A549 (cell line): ENCODE data around the gene ELOVL6.

Source experiments
- CBX8 ChIP-seq: fragments of 200-600 bp; sonication (generic); IDR thresholded peaks from 2 replicates; pipeline ENCODE4 v1.6.1; 2016
- CTCF ChIP-seq: fragments of >200 bp; sonication (Bioruptor Twin); formaldehyde crosslinking; IDR thresholded peaks from 3 replicates; pipeline ENCODE4 v1.5.1; 2016
- HDAC2 ChIP-seq: fragments of 200-600 bp; sonication (generic); IDR thresholded peaks from 2 replicates; pipeline ENCODE4 v1.6.1; 2016
- MYC ChIP-seq: IDR thresholded peaks from 2 replicates; pipeline ENCODE4 v1.6.1; 2012; ENCODE audit warnings: mild to moderate bottlenecking, inconsistent platforms, low read length, improper control_type of control experiment, borderline replicate concordance
- NFE2L2 ChIP-seq: fragments of 150-350 bp; conservative IDR thresholded peaks from 2 replicates; pipeline ENCODE4 v1.6.1; 2014; ENCODE audit warnings: low read length
- POLR2A ChIP-seq: IDR thresholded peaks from 2 replicates; pipeline ENCODE4 v1.6.1; 2012; ENCODE audit warnings: mild to moderate bottlenecking, low read length
- RCOR1 ChIP-seq: fragments of 150-350 bp; IDR thresholded peaks from 2 replicates; pipeline ENCODE4 v1.6.1; 2014; ENCODE audit warnings: antibody characterized with exemption, low read length, low read depth
- RFX5 ChIP-seq: fragments of 450-650 bp; IDR thresholded peaks from 2 replicates; pipeline ENCODE4 v1.7.1; 2014; ENCODE audit warnings: antibody characterized with exemption, mild to moderate bottlenecking, moderate library complexity
- RNF2 ChIP-seq: fragments of 200-600 bp; sonication (generic); IDR thresholded peaks from 2 replicates; pipeline ENCODE4 v1.6.1; 2016; ENCODE audit warnings: low read depth, mild to moderate bottlenecking, antibody characterized with exemption, moderate library complexity, borderline replicate concordance
- SMC3 ChIP-seq: fragments of >200 bp; sonication (Bioruptor Twin); formaldehyde crosslinking; IDR thresholded peaks from 3 replicates; pipeline ENCODE4 v1.6.1; 2018; ENCODE audit warnings: inconsistent platforms
- ZFP36 ChIP-seq: fragments of 450-650 bp; IDR thresholded peaks from 2 replicates; pipeline ENCODE4 v1.6.1; 2014; ENCODE audit warnings: borderline replicate concordance; ENCODE audit not compliant: partially characterized antibody

GRCh38 chr4:110202024-110202423, 3.6 kb upstream of the ELOVL6 start:
- no peak for TF ChIP-seq CTCF
- no peak for TF ChIP-seq ZFP36
- no peak for TF ChIP-seq MYC
- TF ChIP-seq POLR2A = no peak
- no peak for TF ChIP-seq RNF2
- no peak for TF ChIP-seq NFE2L2
- no peak for TF ChIP-seq HDAC2
- TF ChIP-seq SMC3 = no peak
- no peak for TF ChIP-seq RFX5
- TF ChIP-seq RCOR1 = no peak
- no peak for TF ChIP-seq CBX8
